ENCODE data around the gene GSG1. TPM values are rescaled to one million over a fixed set of nuclear protein-coding genes. Genes with fewer than 3 reads are reported as not detected.
A peak's percentile ranks its signal among the peaks of the same experiment; 100 is the strongest.

GSG1 gene
- total RNA-seq, 2 experiments from 2014 or later, result not detected

GRCh38 chr12:13117029-13117428, 13.6 kb upstream of the GSG1 start:
- CTCF ChIA-PET, result interaction anchor here (0.7 to 2.5 kb wide), 2 partner anchors 9 to 95 kb away, joined by 3 to 10 read pairs; no protein-coding TSS in a partner anchor
- Mint-ChIP-seq H3K4me1 (ENCODE audit: low read depth) (no peaks in the 10 kb centered on the region), H3K27ac (no peak overlapping the region), H3K4me3 (no peak overlapping the region), H3K27me3 (ENCODE audit: low read depth) (peaks cover 18% of the 10 kb centered on the region), H3K36me3 (ENCODE audit: low read depth) (no peaks in the 10 kb centered on the region), H3K9me3 (ENCODE audit: insufficient read depth) (no peaks in the 10 kb centered on the region)
- no peak for ATAC-seq
- DNase-seq, result no peak
- POLR2A ChIA-PET, result no interaction called here

GRCh38 chr12:13116259-13116658, 12.8 kb upstream of the GSG1 start:
- no peak for ATAC-seq
- no peaks in the 10 kb centered on the region for H3K36me3 Mint-ChIP-seq (ENCODE audit: low read depth)
- ChIA-PET POLR2A (no interaction called here), CTCF (interaction anchor here (0.9 to 2.5 kb wide), 3 partner anchors 96 to 139 kb away, joined by 3 to 10 read pairs (median 8); no protein-coding TSS in a partner anchor)
- H3K27me3 Mint-ChIP-seq (ENCODE audit: low read depth), result peaks cover 21% of the 10 kb centered on the region
- H3K9me3 Mint-ChIP-seq (ENCODE audit: insufficient read depth), result no peaks in the 10 kb centered on the region
- H3K4me3 Mint-ChIP-seq, result no peak overlapping the region
- H3K27ac Mint-ChIP-seq, result no peak overlapping the region
- H3K4me1 Mint-ChIP-seq (ENCODE audit: low read depth), result no peaks in the 10 kb centered on the region
- DNase-seq, result no peak

GRCh38 chr12:13114251-13115052, 11.0 kb upstream of the GSG1 start:
- Mint-ChIP-seq H3K36me3 (ENCODE audit: low read depth) (no peaks in the 10 kb centered on the region), H3K27me3 (ENCODE audit: low read depth) (peaks cover 21% of the 10 kb centered on the region), H3K9me3 (ENCODE audit: insufficient read depth) (no peaks in the 10 kb centered on the region), H3K27ac (no peak overlapping the region), H3K4me3 (no peak overlapping the region), H3K4me1 (ENCODE audit: low read depth) (no peaks in the 10 kb centered on the region)
- CTCF ChIA-PET, result interaction anchor here (0.7 to 1.8 kb wide), 3 partner anchors 10 to 98 kb away, joined by 3 to 8 read pairs (median 5); no protein-coding TSS in a partner anchor
- POLR2A ChIA-PET, result no interaction called here
- ATAC-seq (no peak), DNase-seq (no peak)

- no peaks in the 10 kb centered on the region for H3K36me3 Mint-ChIP-seq (ENCODE audit: low read depth)
- no peak overlapping the region for H3K27ac Mint-ChIP-seq
- ChIA-PET POLR2A (no interaction called here), CTCF (interaction anchor here (1.6 kb wide), 1 partner anchor 99 kb away, joined by 5 read pairs; no protein-coding TSS in a partner anchor)
- no peak overlapping the region for H3K4me3 Mint-ChIP-seq
- DNase-seq (no peak), ATAC-seq (no peak)
- H3K4me1 Mint-ChIP-seq (ENCODE audit: low read depth), result no peaks in the 10 kb centered on the region
- peaks cover 32% of the 10 kb centered on the region for H3K27me3 Mint-ChIP-seq (ENCODE audit: low read depth)
- H3K9me3 Mint-ChIP-seq (ENCODE audit: insufficient read depth), result no peaks in the 10 kb centered on the region
Observed at GRCh38 chr12:13112968-13113367, 9.5 kb upstream of the GSG1 start.

GRCh38 chr12:13106666-13107065, 3.2 kb upstream of the GSG1 start:
- CTCF ChIA-PET, result interaction anchor here (1.5 kb wide), 1 partner anchor 106 kb away, joined by 5 read pairs; no protein-coding TSS in a partner anchor
- H3K36me3 Mint-ChIP-seq (ENCODE audit: low read depth), result no peaks in the 10 kb centered on the region
- H3K27me3 Mint-ChIP-seq (ENCODE audit: low read depth), result peaks cover 21% of the 10 kb centered on the region

GRCh38 chr12:13105781-13106180, 2.3 kb upstream of the GSG1 start:
- no peaks in the 10 kb centered on the region for H3K36me3 Mint-ChIP-seq (ENCODE audit: low read depth)
- ChIA-PET CTCF (interaction anchor here (3.0 to 8.8 kb wide), 2 partner anchors 104 to 149 kb away, joined by 7 to 204 read pairs; no protein-coding TSS in a partner anchor), POLR2A (no interaction called here)
- no peaks in the 10 kb centered on the region for H3K9me3 Mint-ChIP-seq (ENCODE audit: insufficient read depth)
- ATAC-seq, result no peak
- no peak overlapping the region for H3K4me3 Mint-ChIP-seq
- H3K27ac Mint-ChIP-seq, result no peak overlapping the region
- H3K4me1 Mint-ChIP-seq (ENCODE audit: low read depth), result peaks cover 11% of the 10 kb centered on the region
- peaks cover 21% of the 10 kb centered on the region for H3K27me3 Mint-ChIP-seq (ENCODE audit: low read depth)
- no peak for DNase-seq

More at GRCh38 chr12:13106666-13107065, 3.2 kb upstream of the GSG1 start:
- ATAC-seq (no peak), DNase-seq (no peak)
- no peak overlapping the region for H3K4me3 Mint-ChIP-seq
- no peaks in the 10 kb centered on the region for H3K9me3 Mint-ChIP-seq (ENCODE audit: insufficient read depth)
- peaks cover 9% of the 10 kb centered on the region for H3K4me1 Mint-ChIP-seq (ENCODE audit: low read depth)
- POLR2A ChIA-PET, result no interaction called here
- H3K27ac Mint-ChIP-seq, result no peak overlapping the region

GRCh38 chr12:13104409-13104808, 942 bp upstream of the GSG1 start:
- DNase-seq, result no peak
- no peak overlapping the region for H3K27ac Mint-ChIP-seq
- H3K4me3 Mint-ChIP-seq, result no peak overlapping the region
- no peak for ATAC-seq
- ChIA-PET POLR2A (interaction anchor here (1.0 kb wide), 1 partner anchor 91 kb away, joined by 3 read pairs; no protein-coding TSS in a partner anchor), CTCF (interaction anchor here (0.8 to 8.8 kb wide), 4 partner anchors 10 to 151 kb away, joined by 3 to 204 read pairs (median 6); no protein-coding TSS in a partner anchor)
- no peaks in the 10 kb centered on the region for H3K36me3 Mint-ChIP-seq (ENCODE audit: low read depth)
- H3K9me3 Mint-ChIP-seq (ENCODE audit: insufficient read depth), result no peaks in the 10 kb centered on the region
- peaks cover 22% of the 10 kb centered on the region for H3K4me1 Mint-ChIP-seq (ENCODE audit: low read depth)
- H3K27me3 Mint-ChIP-seq (ENCODE audit: low read depth), result peaks cover 18% of the 10 kb centered on the region

GRCh38 chr12:13102461-13103195, 839 bp downstream of the GSG1 start:
- Mint-ChIP-seq H3K4me1 (ENCODE audit: low read depth) (peaks cover 40% of the 10 kb centered on the region), H3K27me3 (ENCODE audit: low read depth) (peaks cover 4% of the 10 kb centered on the region), H3K4me3 (no peak overlapping the region), H3K27ac (no peak overlapping the region), H3K9me3 (ENCODE audit: insufficient read depth) (no peaks in the 10 kb centered on the region), H3K36me3 (ENCODE audit: low read depth) (no peaks in the 10 kb centered on the region)
- DNase-seq, result no peak
- no peak for ATAC-seq
- ChIA-PET CTCF (interaction anchor here (1.0 to 8.8 kb wide), 5 partner anchors 77 to 116 kb away, joined by 3 to 204 read pairs (median 3); partner anchors contain the start of gene EMP1), POLR2A (interaction anchor here (1.4 kb wide), 1 partner anchor 58 kb away, joined by 6 read pairs; the partner anchor contains the start of gene FAM234B)

GRCh38 chr12:13101821-13102375, 1.6 kb downstream of the GSG1 start:
- peaks cover 1% of the 10 kb centered on the region for H3K27me3 Mint-ChIP-seq (ENCODE audit: low read depth)
- H3K9me3 Mint-ChIP-seq (ENCODE audit: insufficient read depth), result no peaks in the 10 kb centered on the region
- peaks cover 43% of the 10 kb centered on the region for H3K4me1 Mint-ChIP-seq (ENCODE audit: low read depth)
- peak overlapping the region; percentile 72 for H3K4me3 Mint-ChIP-seq
- POLR2A ChIA-PET, result interaction anchor here (1.4 kb wide), 1 partner anchor 57 kb away, joined by 6 read pairs; the partner anchor contains the start of gene FAM234B
- peak overlapping the region; percentile 73 for H3K27ac Mint-ChIP-seq
- no peaks in the 10 kb centered on the region for H3K36me3 Mint-ChIP-seq (ENCODE audit: low read depth)
- ATAC-seq (no peak), DNase-seq (no peak)
- CTCF ChIA-PET, result interaction anchor here (1.0 to 8.8 kb wide), 4 partner anchors 78 to 152 kb away, joined by 3 to 204 read pairs (median 3); no protein-coding TSS in a partner anchor

- Mint-ChIP-seq H3K27me3 (ENCODE audit: low read depth) (no peaks in the 10 kb centered on the region), H3K36me3 (ENCODE audit: low read depth) (no peaks in the 10 kb centered on the region), H3K27ac (peak overlapping the region; percentile 79), H3K9me3 (ENCODE audit: insufficient read depth) (no peaks in the 10 kb centered on the region), H3K4me3 (peak overlapping the region; percentile 72), H3K4me1 (ENCODE audit: low read depth) (peaks cover 43% of the 10 kb centered on the region)
- ChIA-PET POLR2A (interaction anchor here (2.2 kb wide), 1 partner anchor 111 kb away, joined by 9 read pairs; no protein-coding TSS in a partner anchor), CTCF (interaction anchor here (1.0 to 8.8 kb wide), 3 partner anchors 95 to 153 kb away, joined by 3 to 204 read pairs (median 5); partner anchors contain the start of gene EMP1)
- ATAC-seq (peak; percentile 88), DNase-seq (peak; percentile 93)
Observed at GRCh38 chr12:13100882-13101769, 2.3 kb downstream of the GSG1 start.

Measured in activated CD8-positive, alpha-beta T cell treated with anti-CD3 and anti-CD28 coated beads, Interleukin-2, amount 10 ng/mL, durations not matched to agents 7 days and 5 days (primary cell).